Left ventricle myocardium inferior (tissue), 1 donor: ENCODE measurements around the gene CCL19. TPM values are rescaled to one million over a fixed set of nuclear protein-coding genes. Genes with fewer than 3 reads are reported as not detected.
A peak's percentile ranks its signal among the peaks of the same experiment; 100 is the strongest.

Experiments
- DNase-seq: peaks from one replicate; pipeline ENCODE4 v3.0.0-alpha.2; 2020
- H3K27ac ChIP-seq: fragments of 200-600 bp; replicated peaks from 2 replicates; pipeline ENCODE4 v1.8.0; 2021
- H3K27me3 ChIP-seq: fragments of 200-600 bp; 2 replicates; pipeline ENCODE4 v1.8.0; 2021; ENCODE audit warnings: low read depth
- H3K36me3 ChIP-seq: fragments of 200-600 bp; 2 replicates; pipeline ENCODE4 v1.8.0; 2021
- H3K4me1 ChIP-seq: fragments of 200-600 bp; 2 replicates; pipeline ENCODE4 v1.8.0; 2021
- H3K4me3 ChIP-seq: fragments of 200-600 bp; 2 replicates; pipeline ENCODE4 v1.8.0; 2021; ENCODE audit warnings: mild to moderate bottlenecking, moderate library complexity
- H3K9me3 ChIP-seq: fragments of 200-600 bp; replicated peaks from 2 replicates; pipeline ENCODE4 v1.8.0; 2021
- intact Hi-C: fragments of 100-400 bp; cut with micrococcal nuclease; formaldehyde crosslinking; loops from one replicate; pipeline ENCODE4 v1.11.0; 2022
- total RNA-seq: library from RNA; stranded (reverse); fragmentation: NEBNext Ultra II Directional; extraction: Animal tissue kit (Norgen Biotek cat#: 25700); gene quantifications from one replicate; pipeline ENCODE4 v1.2.1, GENCODE V29; 2021
- TF ChIP-seq, protein P1 (sequence below): fragments of 200-600 bp; IDR thresholded peaks from 2 replicates; pipeline ENCODE4 v1.8.0; 2021; ENCODE audit warnings: antibody characterized with exemption, mild to moderate bottlenecking, borderline replicate concordance
- donor health status: DM: no; HTN: yes; CAD: no; lungs with severe emphysema.

Gene CCL19
- total RNA-seq, 1 donor from 2014 or later = 0.69 TPM

- no peaks in the 10 kb centered on the region for H3K9me3 ChIP-seq
- DNase-seq = peak; percentile 93
- H3K36me3 ChIP-seq = peaks cover 29% of the 10 kb centered on the region
- peak within 1 kb of the TSS; percentile 93 for H3K27ac ChIP-seq
- intact Hi-C loops = no loop called here
- H3K4me1 ChIP-seq = peaks cover 84% of the 10 kb centered on the region
- H3K4me3 ChIP-seq = peak within 1 kb of the TSS; percentile 72
- H3K27me3 ChIP-seq = no peaks in the 10 kb centered on the region
- TF ChIP-seq, protein P1, sequence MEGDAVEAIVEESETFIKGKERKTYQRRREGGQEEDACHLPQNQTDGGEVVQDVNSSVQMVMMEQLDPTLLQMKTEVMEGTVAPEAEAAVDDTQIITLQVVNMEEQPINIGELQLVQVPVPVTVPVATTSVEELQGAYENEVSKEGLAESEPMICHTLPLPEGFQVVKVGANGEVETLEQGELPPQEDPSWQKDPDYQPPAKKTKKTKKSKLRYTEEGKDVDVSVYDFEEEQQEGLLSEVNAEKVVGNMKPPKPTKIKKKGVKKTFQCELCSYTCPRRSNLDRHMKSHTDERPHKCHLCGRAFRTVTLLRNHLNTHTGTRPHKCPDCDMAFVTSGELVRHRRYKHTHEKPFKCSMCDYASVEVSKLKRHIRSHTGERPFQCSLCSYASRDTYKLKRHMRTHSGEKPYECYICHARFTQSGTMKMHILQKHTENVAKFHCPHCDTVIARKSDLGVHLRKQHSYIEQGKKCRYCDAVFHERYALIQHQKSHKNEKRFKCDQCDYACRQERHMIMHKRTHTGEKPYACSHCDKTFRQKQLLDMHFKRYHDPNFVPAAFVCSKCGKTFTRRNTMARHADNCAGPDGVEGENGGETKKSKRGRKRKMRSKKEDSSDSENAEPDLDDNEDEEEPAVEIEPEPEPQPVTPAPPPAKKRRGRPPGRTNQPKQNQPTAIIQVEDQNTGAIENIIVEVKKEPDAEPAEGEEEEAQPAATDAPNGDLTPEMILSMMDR = peak; percentile 10
These were observed 39.0 kb downstream of the CCL19 start, which contains the start of gene IL11RA for GRCh38 chr9:34651876-34652601. IL11RA (plus strand) TSS chr9:34652185; CDS start chr9:34655218, 3,033 bp downstream.

GRCh38 chr9:34651321-34651720 is 39.8 kb downstream of the CCL19 start:
- Histone ChIP-seq H3K4me3 (peak overlapping the region; percentile 72), H3K36me3 (peaks cover 29% of the 10 kb centered on the region), H3K4me1 (peaks cover 84% of the 10 kb centered on the region), H3K27me3 (no peaks in the 10 kb centered on the region), H3K27ac (peak overlapping the region; percentile 93), H3K9me3 (no peaks in the 10 kb centered on the region)
- intact Hi-C loops = no loop called here
- DNase-seq = no peak
- TF ChIP-seq, protein P1 = no peak

DNA sequence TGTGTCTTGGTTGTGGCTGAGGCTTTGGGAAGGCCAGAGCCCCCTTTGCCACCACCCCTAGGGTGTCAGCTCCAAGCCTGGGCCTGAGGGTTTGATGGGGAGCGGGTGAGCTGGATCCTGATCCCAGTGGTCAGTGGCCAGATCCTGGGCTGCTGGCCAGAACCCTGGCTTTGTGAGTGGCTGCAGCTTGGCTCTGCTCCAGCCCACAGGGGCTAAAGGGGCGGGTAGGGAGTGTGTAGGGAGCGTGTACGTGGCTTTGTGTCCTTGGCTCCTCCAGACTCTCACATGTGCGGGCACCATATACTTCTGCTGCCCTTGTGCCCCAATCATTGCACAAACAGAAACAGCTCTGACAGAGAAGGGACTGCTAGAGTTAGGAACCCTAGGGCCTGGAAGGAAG is 40.3 kb downstream of the CCL19 start:
- peaks cover 85% of the 10 kb centered on the region for H3K4me1 ChIP-seq
- TF ChIP-seq, protein P1 = no peak
- DNase-seq = no peak
- peaks cover 29% of the 10 kb centered on the region for H3K36me3 ChIP-seq
- no peaks in the 10 kb centered on the region for H3K27me3 ChIP-seq
- peak overlapping the region; percentile 93 for H3K27ac ChIP-seq
- no peak overlapping the region for H3K4me3 ChIP-seq
- H3K9me3 ChIP-seq = no peaks in the 10 kb centered on the region
- intact Hi-C loops = no loop called here

GRCh38 chr9:34648673-34649072 is 42.4 kb downstream of the CCL19 start:
- H3K4me1 ChIP-seq = peaks cover 68% of the 10 kb centered on the region
- TF ChIP-seq, protein P1 = no peak
- intact Hi-C loops = no loop called here
- no peak for DNase-seq
- H3K9me3 ChIP-seq = no peaks in the 10 kb centered on the region
- no peak overlapping the region for H3K4me3 ChIP-seq
- peaks cover 29% of the 10 kb centered on the region for H3K36me3 ChIP-seq
- no peaks in the 10 kb centered on the region for H3K27me3 ChIP-seq
- H3K27ac ChIP-seq = no peak overlapping the region

DNA sequence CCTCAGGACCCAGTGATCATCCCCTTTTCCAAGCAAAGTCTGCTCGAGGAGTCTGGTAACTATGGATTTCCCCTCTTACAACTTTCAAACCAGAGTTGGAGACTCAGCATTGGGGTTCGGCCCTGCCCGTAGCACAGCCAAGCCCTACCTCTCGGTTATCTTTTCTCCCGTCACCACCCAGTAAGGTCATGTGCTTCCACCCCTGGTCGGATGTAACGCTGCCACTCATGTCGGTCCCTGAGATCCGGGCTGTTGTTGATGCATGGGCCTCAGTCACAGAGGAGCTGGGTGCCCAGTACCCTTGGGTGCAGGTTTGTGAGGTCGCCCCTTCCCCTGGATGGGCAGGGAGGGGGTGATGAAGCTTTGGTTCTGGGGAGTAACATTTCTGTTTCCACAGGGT is 43.4 kb downstream of the CCL19 start:
- Histone ChIP-seq H3K4me3 (peak overlapping the region; percentile 88), H3K27ac (peak overlapping the region; percentile 98), H3K36me3 (peaks cover 29% of the 10 kb centered on the region), H3K27me3 (no peaks in the 10 kb centered on the region), H3K9me3 (no peaks in the 10 kb centered on the region), H3K4me1 (peaks cover 58% of the 10 kb centered on the region)
- intact Hi-C loops = no loop called here
- no peak for DNase-seq
- TF ChIP-seq, protein P1 = no peak
